Caco-2 (cell line): ENCODE results near the gene MVB12B. TPM values are rescaled to one million over a fixed set of nuclear protein-coding genes. Genes with fewer than 3 reads are reported as not detected.

Experiments
- BruUV-seq: library from RNA; stranded (reverse); fragments of 400-500 nt; replicated peaks from 2 replicates; lab custom pipeline; 2021; lab: Mats Ljungman, UMichigan
- CTCF ChIA-PET: fragments of 300-600 bp; sonication (Branson Sonifier 250); formaldehyde crosslinking; loops from one replicate; lab custom pipeline; 2022; ENCODE audit warnings: antibody characterized with exemption; lab: Charles Lee
- POLR2A ChIA-PET: fragments of 300-600 bp; sonication (Branson Sonifier 250); formaldehyde crosslinking; loops from one replicate; lab custom pipeline; 2022; ENCODE audit warnings: antibody characterized with exemption; lab: Charles Lee
- DNase-seq, 2 experiments: peaks; one replicate each; pipeline versions ENCODE4 v3.0.0 to v3.0.0-alpha.2; 2020 to 2022
- H3K27me3 ChIP-seq: replicated peaks from 2 replicates; pipeline ENCODE4 v1.6.0; 2011; ENCODE audit warnings: low read length; ENCODE audit not compliant: control insufficient read depth, insufficient read depth
- H3K36me3 ChIP-seq: 2 replicates; pipeline ENCODE4 v1.5.1; 2011; ENCODE audit warnings: low read length; ENCODE audit not compliant: control insufficient read depth, insufficient read depth
- H3K4me1 ChIP-seq: fragments of 250-450 bp; sonication (Bioruptor Pico); 2 replicates; pipeline ENCODE4 v1.5.1; 2020; ENCODE audit warnings: mild to moderate bottlenecking
- H3K4me3 ChIP-seq: 2 replicates; pipeline ENCODE4 v1.5.1; 2011; ENCODE audit warnings: low read depth, mild to moderate bottlenecking, control low read depth, low read length
- H3K9me3 ChIP-seq: fragments of 250-450 bp; sonication (Bioruptor Pico); 2 replicates; pipeline ENCODE4 v1.5.1; 2020; ENCODE audit warnings: mild to moderate bottlenecking, moderate library complexity
- H3K27ac Mint-ChIP-seq: one replicate; pipeline ENCODE4 v1.8.0; 2022; ENCODE audit warnings: mixed read lengths; ENCODE audit not compliant: unreplicated experiment
- H3K27me3 Mint-ChIP-seq: one replicate; pipeline ENCODE4 v1.8.0; 2022; ENCODE audit warnings: mixed read lengths; ENCODE audit not compliant: insufficient read depth, unreplicated experiment
- H3K36me3 Mint-ChIP-seq: one replicate; pipeline ENCODE4 v1.8.0; 2022; ENCODE audit warnings: mild to moderate bottlenecking, mixed read lengths; ENCODE audit not compliant: insufficient read depth, unreplicated experiment
- H3K4me1 Mint-ChIP-seq: one replicate; pipeline ENCODE4 v1.8.0; 2022; ENCODE audit warnings: low read depth, mixed read lengths; ENCODE audit not compliant: unreplicated experiment
- H3K4me3 Mint-ChIP-seq: one replicate; pipeline ENCODE4 v1.8.0; 2022; ENCODE audit warnings: mild to moderate bottlenecking, moderate library complexity, mixed read lengths; ENCODE audit not compliant: unreplicated experiment
- H3K9me3 Mint-ChIP-seq: one replicate; pipeline ENCODE4 v1.8.0; 2022; ENCODE audit warnings: mixed read lengths; ENCODE audit not compliant: unreplicated experiment
- CTCF ChIP-seq, 2 experiments: fragments of 200-600 bp in 1 of 2; IDR thresholded peaks; 1 replicate in 1 of 2; 2 replicates in 1 of 2; pipeline versions ENCODE4 v1.5.1 to v1.8.0; 2011 to 2022; ENCODE audit warnings: antibody characterized with exemption in 1 of 2, control low read depth in 1 of 2, inconsistent platforms in 1 of 2, low read depth in 1 of 2, low read length in 1 of 2, mild to moderate bottlenecking in 1 of 2, moderate library complexity in 1 of 2; ENCODE audit not compliant: insufficient read depth in 1 of 2, severe bottlenecking in 1 of 2, unreplicated experiment in 1 of 2
- intact Hi-C: fragments of 100-400 bp; cut with micrococcal nuclease; formaldehyde crosslinking; loops from one replicate; pipeline ENCODE4 v1.10.0; 2022; ENCODE audit not compliant: unreplicated experiment
- total RNA-seq: library from RNA; stranded (reverse); gene quantifications from 2 replicates; pipeline ENCODE4 v1.2.3, GENCODE V29; 2022

MVB12B gene
- total RNA-seq, 1 experiment from 2014 or later: 24.4 TPM

- no peaks in the 10 kb centered on the region for H3K27me3 ChIP-seq
- no peak overlapping the region for H3K4me3 ChIP-seq
- no peaks in the 10 kb centered on the region for H3K9me3 ChIP-seq
- Mint-ChIP-seq H3K27ac (no peak overlapping the region), H3K4me3 (no peak overlapping the region), H3K9me3 (no peaks in the 10 kb centered on the region), H3K4me1 (no peaks in the 10 kb centered on the region), H3K36me3 (no peaks in the 10 kb centered on the region), H3K27me3 (no peaks in the 10 kb centered on the region)
- no peak for DNase-seq
- intact Hi-C loops: no loop called here
- no TSS peak for BruUV-seq
- 0 out of 2 replicates have a peak, but pooled peaks cover 3% of the 10 kb centered on the region for H3K36me3 ChIP-seq
- no peak for TF ChIP-seq CTCF (IDR thresholded peaks at IDR 0.05; ENCODE audit: insufficient read depth in 1 of 2, low read depth in 1 of 2, low read length in 1 of 2, severe bottlenecking in 1 of 2, unreplicated experiment in 1 of 2)
- no peaks in the 10 kb centered on the region for H3K4me1 ChIP-seq
- ChIA-PET POLR2A (no interaction called here), CTCF (no interaction called here)
These were observed 125.5 kb downstream of the MVB12B start for GRCh38 chr9:126452106-126452505.

- intact Hi-C loops: no loop called here
- no peaks in the 10 kb centered on the region for H3K9me3 ChIP-seq
- H3K36me3 Mint-ChIP-seq: no peaks in the 10 kb centered on the region
- no peak overlapping the region for H3K27ac Mint-ChIP-seq
- H3K27me3 Mint-ChIP-seq: no peaks in the 10 kb centered on the region
- no peaks in the 10 kb centered on the region for H3K4me1 ChIP-seq
- H3K4me3 ChIP-seq: no peak overlapping the region
- TF ChIP-seq CTCF (IDR thresholded peaks at IDR 0.05; ENCODE audit: insufficient read depth in 1 of 2, low read depth in 1 of 2, low read length in 1 of 2, severe bottlenecking in 1 of 2, unreplicated experiment in 1 of 2): no peak
- ChIA-PET CTCF (no interaction called here), POLR2A (no interaction called here)
- DNase-seq: no peak
- H3K4me3 Mint-ChIP-seq: no peak overlapping the region
- H3K27me3 ChIP-seq: no peaks in the 10 kb centered on the region
- no TSS peak for BruUV-seq
- 0 out of 2 replicates have a peak, but pooled peaks cover 1% of the 10 kb centered on the region for H3K36me3 ChIP-seq
- H3K9me3 Mint-ChIP-seq: no peaks in the 10 kb centered on the region
- no peaks in the 10 kb centered on the region for H3K4me1 Mint-ChIP-seq
These were observed 126.7 kb downstream of the MVB12B start for GRCh38 chr9:126453156-126453963.

- DNase-seq: no peak
- H3K27me3 ChIP-seq: no peaks in the 10 kb centered on the region
- CTCF ChIA-PET: no interaction called here
- no TSS peak for BruUV-seq
- no peaks in the 10 kb centered on the region for H3K36me3 Mint-ChIP-seq
- no peak overlapping the region for H3K4me3 Mint-ChIP-seq
- no peak for TF ChIP-seq CTCF (IDR thresholded peaks at IDR 0.05; ENCODE audit: insufficient read depth in 1 of 2, low read depth in 1 of 2, low read length in 1 of 2, severe bottlenecking in 1 of 2, unreplicated experiment in 1 of 2)
- H3K9me3 Mint-ChIP-seq: no peaks in the 10 kb centered on the region
- no peak overlapping the region for H3K4me3 ChIP-seq
- POLR2A ChIA-PET: no interaction called here
- no peaks in the 10 kb centered on the region for H3K27me3 Mint-ChIP-seq
- intact Hi-C loops: no loop called here
- H3K27ac Mint-ChIP-seq: no peak overlapping the region
- H3K9me3 ChIP-seq: no peaks in the 10 kb centered on the region
- H3K36me3 ChIP-seq: 0 out of 2 replicates have a peak, but pooled peaks cover 1% of the 10 kb centered on the region
- H3K4me1 Mint-ChIP-seq: no peaks in the 10 kb centered on the region
- no peaks in the 10 kb centered on the region for H3K4me1 ChIP-seq
These were observed 127.6 kb downstream of the MVB12B start for GRCh38 chr9:126454215-126454614.
